Measurements from ENCODE around the gene RBM33. TPM values are rescaled to one million over a fixed set of nuclear protein-coding genes. Genes with fewer than 3 reads are reported as not detected.
A peak's percentile ranks its signal among the peaks of the same experiment; 100 is the strongest.

RBM33 gene
- total RNA-seq, 1 donor from 2014 or later, result 67.2 TPM

DNA sequence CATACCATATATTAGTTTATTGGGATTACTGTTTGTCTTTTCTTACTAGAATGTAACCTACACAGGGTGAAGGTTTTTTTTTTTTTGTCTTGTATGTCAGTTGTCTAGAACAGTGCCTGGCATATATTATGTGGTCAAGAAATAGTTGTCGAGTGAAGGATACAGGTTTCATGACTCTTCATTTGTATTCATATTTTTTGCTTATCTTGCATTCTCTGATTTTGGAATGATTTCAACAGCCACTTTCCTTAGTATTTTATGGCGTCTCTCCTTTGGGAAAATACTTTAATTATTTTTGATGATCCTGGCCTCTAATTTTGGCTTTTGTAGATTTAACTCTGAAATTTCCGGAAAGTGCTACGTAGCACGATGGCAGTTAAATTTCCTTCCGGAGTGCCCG lies 12.4 kb downstream of the RBM33 start:
- H3K36me3 Mint-ChIP-seq, result peaks cover 17% of the 10 kb centered on the region
- TF ChIP-seq, protein P1, sequence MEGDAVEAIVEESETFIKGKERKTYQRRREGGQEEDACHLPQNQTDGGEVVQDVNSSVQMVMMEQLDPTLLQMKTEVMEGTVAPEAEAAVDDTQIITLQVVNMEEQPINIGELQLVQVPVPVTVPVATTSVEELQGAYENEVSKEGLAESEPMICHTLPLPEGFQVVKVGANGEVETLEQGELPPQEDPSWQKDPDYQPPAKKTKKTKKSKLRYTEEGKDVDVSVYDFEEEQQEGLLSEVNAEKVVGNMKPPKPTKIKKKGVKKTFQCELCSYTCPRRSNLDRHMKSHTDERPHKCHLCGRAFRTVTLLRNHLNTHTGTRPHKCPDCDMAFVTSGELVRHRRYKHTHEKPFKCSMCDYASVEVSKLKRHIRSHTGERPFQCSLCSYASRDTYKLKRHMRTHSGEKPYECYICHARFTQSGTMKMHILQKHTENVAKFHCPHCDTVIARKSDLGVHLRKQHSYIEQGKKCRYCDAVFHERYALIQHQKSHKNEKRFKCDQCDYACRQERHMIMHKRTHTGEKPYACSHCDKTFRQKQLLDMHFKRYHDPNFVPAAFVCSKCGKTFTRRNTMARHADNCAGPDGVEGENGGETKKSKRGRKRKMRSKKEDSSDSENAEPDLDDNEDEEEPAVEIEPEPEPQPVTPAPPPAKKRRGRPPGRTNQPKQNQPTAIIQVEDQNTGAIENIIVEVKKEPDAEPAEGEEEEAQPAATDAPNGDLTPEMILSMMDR (conservative IDR thresholded peaks at IDR 0.05), result no peak
- no peak overlapping the region for H3K4me3 Mint-ChIP-seq
- peaks cover 12% of the 10 kb centered on the region for H3K9me3 Mint-ChIP-seq
- H3K27me3 Mint-ChIP-seq, result no peaks in the 10 kb centered on the region
- DNase-seq (ENCODE audit: extremely low spot score, unreplicated experiment), result no peak
- H3K4me1 Mint-ChIP-seq (ENCODE audit: unreplicated experiment), result no peaks in the 10 kb centered on the region
- no peak overlapping the region for H3K27ac Mint-ChIP-seq

DNA sequence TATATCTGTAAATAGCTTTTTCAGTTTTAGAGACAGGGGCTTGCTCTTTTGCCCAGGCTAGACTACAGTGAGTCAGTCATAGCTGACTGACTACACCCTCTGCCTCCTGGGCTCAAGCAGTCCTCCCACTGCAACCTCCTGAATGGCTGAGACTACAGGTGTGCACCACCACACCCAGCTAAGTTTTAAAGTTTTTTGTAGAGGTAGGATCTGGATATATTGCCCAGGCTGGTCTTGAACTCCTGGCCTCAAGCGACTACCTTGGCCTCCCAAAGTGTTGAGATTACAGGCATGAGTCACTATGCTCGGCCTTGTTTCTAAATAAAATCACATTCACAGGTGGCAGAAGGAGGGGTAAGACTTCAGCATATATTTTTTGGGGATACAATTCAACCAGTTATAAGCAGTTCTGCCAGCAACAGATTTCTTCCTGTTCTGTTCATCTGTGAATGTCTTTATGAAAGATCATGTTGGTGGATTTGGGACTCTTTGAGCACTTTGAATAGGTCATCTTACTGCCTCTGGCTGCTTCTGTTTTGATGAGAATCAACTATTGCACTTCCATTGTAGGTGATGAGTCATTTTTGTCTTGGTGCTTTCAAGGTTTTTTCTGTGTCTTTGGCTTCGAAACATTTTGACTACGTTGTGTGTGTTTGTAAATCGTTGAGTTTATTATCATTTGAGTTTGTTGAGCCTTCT lies 15.7 kb downstream of the RBM33 start:
- TF ChIP-seq, protein P1 (conservative IDR thresholded peaks at IDR 0.05), result no peak
- peaks cover 29% of the 10 kb centered on the region for H3K36me3 Mint-ChIP-seq
- H3K4me1 Mint-ChIP-seq (ENCODE audit: unreplicated experiment), result peaks cover 6% of the 10 kb centered on the region
- no peak overlapping the region for H3K27ac Mint-ChIP-seq
- H3K4me3 Mint-ChIP-seq, result no peak overlapping the region
- H3K27me3 Mint-ChIP-seq, result no peaks in the 10 kb centered on the region
- peaks cover 12% of the 10 kb centered on the region for H3K9me3 Mint-ChIP-seq
- no peak for DNase-seq (ENCODE audit: extremely low spot score, unreplicated experiment)

DNA sequence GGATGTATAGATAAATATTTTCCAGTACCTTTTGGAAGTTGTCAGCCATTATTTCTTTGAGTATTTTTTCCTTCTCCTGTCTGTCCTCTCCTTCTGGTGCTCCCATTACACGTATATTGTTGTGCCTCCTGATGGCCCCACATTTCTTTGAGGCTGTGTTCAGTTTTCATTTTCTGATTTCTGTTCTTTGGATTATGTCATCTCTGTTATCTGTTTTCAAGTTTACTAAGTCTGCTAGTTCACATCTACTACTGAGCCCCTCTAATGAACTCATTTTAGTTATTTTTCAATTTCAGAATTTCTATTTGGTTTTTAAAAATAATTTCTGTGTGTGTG lies 16.3 kb downstream of the RBM33 start:
- H3K4me3 Mint-ChIP-seq, result no peak overlapping the region
- peaks cover 34% of the 10 kb centered on the region for H3K36me3 Mint-ChIP-seq

DNA sequence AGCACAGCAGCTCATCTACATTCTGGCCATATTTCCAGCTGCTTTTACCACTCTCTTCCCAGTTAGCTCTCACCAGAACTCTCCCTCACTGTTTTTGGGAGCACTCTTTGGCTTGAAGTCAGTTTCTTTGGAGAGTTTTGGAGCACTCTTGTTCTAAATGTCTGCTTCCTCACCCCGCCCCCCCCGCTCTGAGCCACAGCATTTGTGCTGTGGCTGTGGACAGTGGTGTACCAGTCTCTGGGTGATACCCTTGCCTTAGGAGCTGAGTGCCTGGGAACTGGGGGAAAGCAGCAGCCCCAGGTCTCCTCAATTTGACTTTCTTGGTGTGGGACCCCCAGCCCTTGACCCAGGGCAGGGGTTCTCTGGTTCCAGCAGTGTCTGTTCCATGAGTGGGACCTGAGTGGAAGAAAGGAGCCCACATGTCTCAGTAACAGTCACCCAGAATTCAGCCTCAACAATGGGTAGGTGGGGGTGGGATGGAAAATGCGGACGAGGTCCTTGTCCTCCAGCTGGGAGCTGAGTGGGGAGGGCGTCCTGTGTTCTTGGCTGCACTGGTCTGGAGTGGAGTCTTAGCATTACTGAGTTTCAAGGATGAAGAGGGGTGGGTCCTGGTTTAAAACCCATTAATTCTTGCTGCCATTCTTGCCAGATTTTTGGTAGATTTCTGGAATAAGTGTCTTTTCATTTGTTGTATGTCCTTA lies 18.0 kb downstream of the RBM33 start:
- no peak overlapping the region for H3K4me3 Mint-ChIP-seq
- DNase-seq (ENCODE audit: extremely low spot score, unreplicated experiment), result no peak
- peaks cover 12% of the 10 kb centered on the region for H3K9me3 Mint-ChIP-seq
- TF ChIP-seq, protein P1 (conservative IDR thresholded peaks at IDR 0.05), result no peak
- no peaks in the 10 kb centered on the region for H3K27me3 Mint-ChIP-seq
- H3K4me1 Mint-ChIP-seq (ENCODE audit: unreplicated experiment), result peaks cover 21% of the 10 kb centered on the region
- peaks cover 36% of the 10 kb centered on the region for H3K36me3 Mint-ChIP-seq
- H3K27ac Mint-ChIP-seq, result no peak overlapping the region

More for the DNA sequence above, 16.3 kb downstream of the RBM33 start:
- H3K27ac Mint-ChIP-seq, result no peak overlapping the region
- H3K4me1 Mint-ChIP-seq (ENCODE audit: unreplicated experiment), result peaks cover 11% of the 10 kb centered on the region
- TF ChIP-seq, protein P1 (conservative IDR thresholded peaks at IDR 0.05), result no peak
- DNase-seq (ENCODE audit: extremely low spot score, unreplicated experiment), result no peak
- no peaks in the 10 kb centered on the region for H3K27me3 Mint-ChIP-seq
- peaks cover 12% of the 10 kb centered on the region for H3K9me3 Mint-ChIP-seq

DNA sequence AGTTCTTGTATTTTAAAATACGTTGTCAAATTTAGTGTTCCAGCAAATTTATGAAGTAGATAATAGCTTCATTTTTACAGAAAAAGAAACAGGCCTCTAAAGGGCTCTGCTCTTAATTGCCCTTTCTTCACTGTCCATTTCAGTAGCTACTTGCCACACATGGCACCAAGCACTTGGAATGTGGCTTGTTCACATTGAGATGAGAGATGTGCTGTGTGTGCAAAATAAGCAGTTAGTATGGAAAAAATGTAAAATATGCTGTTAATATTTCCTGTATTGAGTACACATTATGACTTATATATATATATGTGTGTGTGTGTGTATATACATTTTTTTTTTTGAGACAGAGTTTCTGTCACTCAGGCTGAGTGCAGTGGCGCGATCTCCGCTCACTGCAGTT lies 19.5 kb downstream of the RBM33 start:
- no peak overlapping the region for H3K4me3 Mint-ChIP-seq

More for the DNA sequence above, 19.5 kb downstream of the RBM33 start:
- Mint-ChIP-seq H3K36me3 (peaks cover 33% of the 10 kb centered on the region), H3K4me1 (ENCODE audit: unreplicated experiment) (peaks cover 24% of the 10 kb centered on the region), H3K27me3 (no peaks in the 10 kb centered on the region), H3K27ac (peak overlapping the region; percentile 19), H3K9me3 (peaks cover 12% of the 10 kb centered on the region)
- TF ChIP-seq, protein P1 (conservative IDR thresholded peaks at IDR 0.05), result no peak
- DNase-seq (ENCODE audit: extremely low spot score, unreplicated experiment), result no peak

All from type B pancreatic cell (in vitro differentiated cells).